CD4-positive, alpha-beta T cell (primary cell): ENCODE measurements around the gene CNNM2. TPM values are rescaled to one million over a fixed set of nuclear protein-coding genes. Genes with fewer than 3 reads are reported as not detected.

Experiments
- ATAC-seq: fragments of 200-7000 bp; cut with Tn5 transposase; one replicate; pipeline ENCODE4 v1.10.0; 2022; ENCODE audit warnings: mild to moderate bottlenecking; ENCODE audit not compliant: poor library complexity
- CTCF ChIA-PET: fragments of 350-600 bp; sonication (Branson Sonifier 250); formaldehyde crosslinking; loops from one replicate; lab custom pipeline; 2021; ENCODE audit warnings: antibody characterized with exemption, inconsistent platforms; lab: Charles Lee
- POLR2A ChIA-PET: fragments of 350-600 bp; sonication (Branson Sonifier 250); formaldehyde crosslinking; loops from one replicate; lab custom pipeline; 2021; ENCODE audit warnings: antibody characterized with exemption, inconsistent platforms; lab: Charles Lee
- DNase-seq, 14 experiments: peaks; one replicate each; pipeline ENCODE4 v3.0.0-alpha.2; 2013 to 2020; ENCODE audit warnings: mixed read lengths in 2 of 14
- H3K27ac ChIP-seq, 2 donors: one replicate each; pipeline versions ENCODE4 v1.5.1 to v1.7.0; 2013; ENCODE audit warnings: low read length in 2 of 2, low read depth in 1 of 2, mild to moderate bottlenecking in 1 of 2
- H3K27me3 ChIP-seq, 2 experiments: 1 replicate in 1 of 2; 2 replicates in 1 of 2; pipeline versions ENCODE4 v1.6.1 to v1.7.0; 2013; ENCODE audit warnings: low read length in 2 of 2, control low read depth in 1 of 2, mild to moderate bottlenecking in 1 of 2, moderate library complexity in 1 of 2; ENCODE audit not compliant: insufficient read depth in 2 of 2, control insufficient read depth in 1 of 2
- H3K36me3 ChIP-seq: one replicate; pipeline ENCODE4 v1.6.1; 2013; ENCODE audit warnings: low read length, control low read depth; ENCODE audit not compliant: insufficient read depth
- H3K4me1 ChIP-seq: one replicate; pipeline ENCODE4 v1.6.1; 2013; ENCODE audit warnings: low read length, control low read depth; ENCODE audit not compliant: insufficient read depth
- H3K4me3 ChIP-seq: one replicate; pipeline ENCODE4 v1.5.1; 2013; ENCODE audit warnings: mild to moderate bottlenecking, low read length, moderate library complexity
- H3K9me3 ChIP-seq, 2 experiments: 1 replicate in 1 of 2; 2 replicates in 1 of 2; pipeline versions ENCODE4 v1.6.1 to v1.7.0; 2013; ENCODE audit warnings: low read length in 2 of 2, mild to moderate bottlenecking in 2 of 2, control low read depth in 1 of 2, moderate library complexity in 1 of 2; ENCODE audit not compliant: control insufficient read depth in 1 of 2, insufficient read depth in 1 of 2
- H3K27ac Mint-ChIP-seq: one replicate; pipeline ENCODE4 v1.8.0; 2020; ENCODE audit warnings: mixed read lengths
- H3K27me3 Mint-ChIP-seq: one replicate; pipeline ENCODE4 v1.8.0; 2021; ENCODE audit warnings: mixed read lengths
- H3K36me3 Mint-ChIP-seq: one replicate; pipeline ENCODE4 v1.8.0; 2021; ENCODE audit warnings: low read depth, mixed read lengths
- H3K4me1 Mint-ChIP-seq: one replicate; pipeline ENCODE4 v1.8.0; 2021; ENCODE audit warnings: low read depth, mixed read lengths
- H3K4me3 Mint-ChIP-seq: one replicate; pipeline ENCODE4 v1.8.0; 2020; ENCODE audit warnings: mild to moderate bottlenecking, mixed read lengths
- H3K9me3 Mint-ChIP-seq: one replicate; pipeline ENCODE4 v1.8.0; 2020; ENCODE audit warnings: mixed read lengths
- CTCF ChIP-seq: fragments of 200-600 bp; IDR thresholded peaks from one replicate; pipeline ENCODE4 v1.8.0; 2022; ENCODE audit warnings: antibody characterized with exemption, mild to moderate bottlenecking
- intact Hi-C, 2 experiments: fragments of 100-400 bp; cut with DNase I in 1 of 2; cut with micrococcal nuclease in 1 of 2; formaldehyde crosslinking; loops; one replicate each; pipeline versions ENCODE4 v1.15.1 to v1.9.0; 2023 to 2025; cut with DNase I, micrococcal nuclease
- total RNA-seq, 174 experiments: library from RNA in 2 of 174; stranded (reverse) in 2 of 174; gene quantifications; one replicate each; pipeline ENCODE4 v1.2.3 and lab custom pipeline; 2021 to 2026

The CNNM2 gene
- total RNA-seq, 2 experiments from 2014 or later = 8.4 to 8.9 TPM

GRCh38 chr10:103067956-103068355, 149.9 kb downstream of the CNNM2 start:
- Mint-ChIP-seq H3K4me3 (no peak overlapping the region), H3K27ac (no peak overlapping the region), H3K4me1 (peaks cover 25% of the 10 kb centered on the region), H3K27me3 (no peaks in the 10 kb centered on the region), H3K9me3 (no peaks in the 10 kb centered on the region), H3K36me3 (peaks cover 21% of the 10 kb centered on the region)
- no peak for ATAC-seq
- intact Hi-C loops = no loop called here
- no peak for DNase-seq
- H3K36me3 ChIP-seq = peaks cover 2% of the 10 kb centered on the region
- no peak for TF ChIP-seq CTCF
- H3K4me1 ChIP-seq = peaks cover 19% of the 10 kb centered on the region
- H3K4me3 ChIP-seq = no peak overlapping the region
- ChIA-PET POLR2A (no interaction called here), CTCF (interaction anchor here (3.4 kb wide), 1 partner anchor 150 kb away, joined by 28 read pairs; the partner anchor contains the start of gene CNNM2)
- H3K27me3 ChIP-seq = no peaks in the 10 kb centered on the region
- H3K27ac ChIP-seq = no peak overlapping the region
- no peaks in the 10 kb centered on the region for H3K9me3 ChIP-seq

GRCh38 chr10:103069453-103070331, 151.6 kb downstream of the CNNM2 start:
- Mint-ChIP-seq H3K4me1 (peaks cover 25% of the 10 kb centered on the region), H3K9me3 (no peaks in the 10 kb centered on the region), H3K4me3 (no peak overlapping the region), H3K27ac (peak overlapping the region; percentile 61), H3K36me3 (peaks cover 21% of the 10 kb centered on the region), H3K27me3 (no peaks in the 10 kb centered on the region)
- Histone ChIP-seq H3K4me1 (peaks cover 19% of the 10 kb centered on the region), H3K36me3 (peaks cover 2% of the 10 kb centered on the region), H3K4me3 (no peak overlapping the region), H3K9me3 (no peaks in the 10 kb centered on the region), H3K27me3 (no peaks in the 10 kb centered on the region), H3K27ac (no peak overlapping the region)
- intact Hi-C loops = loop anchor here (1.0 to 10.0 kb wide), 4 partner anchors 152 to 345 kb away; partner anchors contain the start of gene RPEL1 (in 1 of the 2)
- peak; percentile 65 for TF ChIP-seq CTCF
- peak; percentile 94 for ATAC-seq
- ChIA-PET POLR2A (interaction anchor here (2.2 kb wide), 1 partner anchor 152 kb away, joined by 17 read pairs; the partner anchor contains the start of gene CNNM2), CTCF (interaction anchor here (1.0 to 3.4 kb wide), 2 partner anchors 89 to 152 kb away, joined by 4 to 28 read pairs; partner anchors contain the start of gene CNNM2)
- DNase-seq = peak; percentile 59 to 85 (median 68)

- ChIA-PET POLR2A (interaction anchor here (0.6 kb wide), 1 partner anchor 120 kb away, joined by 3 read pairs; no protein-coding TSS in a partner anchor), CTCF (no interaction called here)
- no peaks in the 10 kb centered on the region for H3K9me3 ChIP-seq
- Mint-ChIP-seq H3K36me3 (peaks cover 35% of the 10 kb centered on the region), H3K27ac (no peak overlapping the region), H3K4me3 (no peak overlapping the region), H3K4me1 (peaks cover 25% of the 10 kb centered on the region), H3K27me3 (no peaks in the 10 kb centered on the region), H3K9me3 (no peaks in the 10 kb centered on the region)
- DNase-seq = no peak
- H3K36me3 ChIP-seq = peaks cover 18% of the 10 kb centered on the region
- ATAC-seq = no peak
- peaks cover 19% of the 10 kb centered on the region for H3K4me1 ChIP-seq
- intact Hi-C loops = loop anchor here in 1 of 2 experiments (10.0 kb wide), 2 partner anchors 173 to 347 kb away; partner anchors contain the start of gene RPEL1
- H3K27ac ChIP-seq = no peak overlapping the region
- H3K27me3 ChIP-seq = no peaks in the 10 kb centered on the region
- TF ChIP-seq CTCF = no peak
- no peak overlapping the region for H3K4me3 ChIP-seq
Measured at GRCh38 chr10:103072276-103072675, 154.2 kb downstream of the CNNM2 start.
